Astrocyte of the hippocampus (primary cell): ENCODE data around the gene PLIN5.

Experiments
- DNase-seq: peaks from one replicate; pipeline ENCODE4 v3.0.0; 2011; ENCODE audit warnings: low read depth, low spot score

PLIN5 gene

GRCh38 chr19:4487572-4487971 is 47.5 kb downstream of the PLIN5 start:
- DNase-seq: no peak

DNA sequence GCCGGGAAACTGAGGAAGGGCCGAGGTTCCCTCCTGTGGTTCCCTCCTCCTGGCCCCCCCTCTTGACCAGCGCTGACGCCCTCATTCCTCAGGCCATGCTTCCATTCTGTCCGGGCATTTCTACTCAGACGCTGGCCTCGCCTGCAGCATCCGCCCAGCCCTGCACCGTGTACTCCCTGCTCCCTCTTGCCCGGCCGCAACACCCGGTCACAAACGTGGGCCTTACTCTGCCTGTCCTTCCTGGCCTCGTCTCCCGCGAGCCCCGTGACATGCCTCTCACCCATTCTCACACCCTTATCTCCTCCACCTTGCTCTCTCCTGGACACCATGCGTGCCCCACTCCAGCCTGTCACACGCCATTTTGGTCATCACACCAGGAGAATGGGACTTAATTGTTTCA is 51.6 kb downstream of the PLIN5 start:
- DNase-seq: no peak

DNA sequence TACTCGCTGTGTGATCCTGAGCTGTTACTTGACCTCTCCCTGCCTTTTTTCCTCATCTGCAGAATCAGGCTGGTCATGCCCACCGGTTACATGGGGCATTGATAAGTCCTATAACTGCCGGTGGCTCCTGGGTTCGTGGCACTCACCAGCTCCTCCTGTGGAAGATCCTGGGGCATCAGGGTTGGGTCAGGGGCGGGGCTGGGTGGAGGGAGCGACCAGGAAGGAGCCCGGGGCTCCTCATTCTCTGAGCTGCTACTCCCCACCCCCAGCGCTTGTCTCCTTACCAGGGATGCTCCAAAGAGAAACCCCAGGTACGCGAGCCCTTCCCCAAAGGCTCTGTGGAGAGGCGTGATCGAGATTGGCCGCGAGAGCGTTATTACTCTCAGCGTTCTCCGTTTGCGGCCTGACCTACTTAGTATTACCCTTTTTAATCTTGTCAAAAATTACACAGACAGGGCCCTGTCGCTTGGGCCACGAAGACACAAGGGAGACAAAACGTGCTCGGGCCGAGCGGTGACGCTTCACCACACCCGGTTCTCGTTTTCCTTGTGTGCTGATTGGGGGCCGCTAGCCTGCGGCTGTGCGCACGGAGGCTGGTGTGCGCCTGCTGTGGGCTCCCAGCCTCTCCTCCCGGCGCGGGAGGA is 52.2 kb downstream of the PLIN5 start:
- DNase-seq: no peak

- no peak for DNase-seq
Observed at GRCh38 chr19:4477034-4477801, 57.8 kb downstream of the PLIN5 start.

DNA sequence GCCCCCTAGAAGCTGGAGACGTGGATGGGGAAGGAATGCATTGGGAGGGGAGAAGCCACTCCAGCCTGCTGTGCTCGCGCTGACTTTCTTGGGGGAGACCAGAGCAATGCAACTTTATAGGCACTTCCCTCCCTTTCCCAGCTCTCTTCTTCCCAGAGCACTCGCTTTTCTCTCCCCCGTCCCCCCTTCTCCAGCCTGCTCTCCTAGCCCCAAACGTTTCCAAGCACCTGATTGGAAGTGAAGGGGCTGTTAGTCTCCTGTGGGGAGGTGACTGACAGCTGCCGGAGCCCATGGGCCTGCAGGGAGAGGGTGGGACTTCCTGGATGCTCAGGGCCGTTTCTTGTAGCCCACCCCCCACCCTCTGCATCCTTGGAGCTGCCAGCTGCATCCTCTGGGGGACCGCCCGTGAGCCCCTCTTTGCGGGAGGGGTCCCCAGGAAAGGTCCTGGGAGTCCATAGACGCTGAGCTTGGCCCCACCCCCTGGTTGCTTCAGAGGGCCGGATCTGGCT is 60.5 kb downstream of the PLIN5 start:
- DNase-seq: peak; percentile 89

DNA sequence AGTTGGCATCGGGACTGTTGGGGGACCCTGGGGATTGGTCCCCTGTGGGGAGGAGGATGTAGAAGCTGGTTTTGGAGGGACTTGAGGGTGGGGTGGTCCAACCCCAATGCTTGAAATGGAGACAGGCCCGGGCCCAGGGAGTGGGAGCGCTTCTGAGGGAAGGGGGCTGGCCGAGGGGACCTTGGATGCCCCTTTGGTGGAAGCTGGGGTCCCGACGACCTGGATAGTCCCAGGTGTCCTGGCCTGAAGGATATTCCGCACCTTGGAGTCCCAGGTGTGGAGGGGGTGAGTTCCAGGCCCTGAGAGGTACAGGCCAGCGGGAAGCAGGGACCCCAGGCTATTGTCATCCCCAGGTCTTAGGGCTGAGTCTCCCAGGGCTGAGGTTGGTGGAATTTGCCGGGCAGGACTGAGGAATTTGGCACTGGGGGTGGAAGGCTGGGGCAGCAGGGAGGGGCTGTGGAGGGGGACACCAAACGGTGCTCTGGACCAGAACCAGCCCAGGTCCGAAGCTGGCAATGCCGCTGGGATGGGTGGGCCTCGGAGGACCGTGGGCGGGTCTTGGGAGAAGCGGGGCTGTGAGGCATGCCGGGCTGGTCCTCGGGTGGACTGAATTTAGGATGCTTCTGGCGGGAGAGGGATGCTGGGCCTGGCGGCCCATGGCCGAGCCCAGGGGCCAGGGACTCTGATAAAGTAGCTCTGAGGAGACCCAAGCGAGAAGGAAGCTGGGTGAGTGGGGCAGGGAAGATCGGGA is 61.1 kb downstream of the PLIN5 start:
- DNase-seq: peak; percentile 41

GRCh38 chr19:4473011-4473762 is 61.8 kb downstream of the PLIN5 start:
- no peak for DNase-seq
